Activated naive CD4-positive, alpha-beta T cell treated with anti-CD3 and anti-CD28 coated beads, Interleukin-2, amount 10 ng/mL, durations not matched to agents 7 days and 5 days (primary cell): Measurements from ENCODE around the gene INPP5D.

Experiments
- CTCF ChIA-PET: fragments of 350-600 bp; sonication (Branson Sonifier 250); formaldehyde crosslinking; loops from one replicate; lab custom pipeline; 2021; ENCODE audit warnings: antibody characterized with exemption; lab: Charles Lee
- DNase-seq: peaks from one replicate; pipeline ENCODE4 v3.0.0-alpha.2; 2020
- H3K27ac Mint-ChIP-seq: one replicate; pipeline ENCODE4 v1.8.0; 2021; ENCODE audit warnings: mild to moderate bottlenecking, moderate library complexity, mixed read lengths
- H3K27me3 Mint-ChIP-seq: one replicate; pipeline ENCODE4 v1.8.0; 2021; ENCODE audit warnings: mild to moderate bottlenecking, mixed read lengths
- H3K36me3 Mint-ChIP-seq: one replicate; pipeline ENCODE4 v1.8.0; 2021; ENCODE audit warnings: mixed read lengths
- H3K4me1 Mint-ChIP-seq: one replicate; pipeline ENCODE4 v1.8.0; 2021; ENCODE audit warnings: mixed read lengths
- H3K4me3 Mint-ChIP-seq: one replicate; pipeline ENCODE4 v1.8.0; 2021; ENCODE audit warnings: mild to moderate bottlenecking, moderate library complexity, mixed read lengths
- H3K9me3 Mint-ChIP-seq: one replicate; pipeline ENCODE4 v1.8.0; 2021; ENCODE audit warnings: mixed read lengths

INPP5D gene

GRCh38 chr2:233223059-233223894 lies 163.1 kb downstream of the INPP5D start:
- Mint-ChIP-seq H3K4me3 (no peak overlapping the region), H3K27ac (no peak overlapping the region), H3K4me1 (no peaks in the 10 kb centered on the region), H3K27me3 (peaks cover 14% of the 10 kb centered on the region), H3K9me3 (no peaks in the 10 kb centered on the region), H3K36me3 (no peaks in the 10 kb centered on the region)
- CTCF ChIA-PET: no interaction called here
- DNase-seq: no peak

- H3K36me3 Mint-ChIP-seq: no peaks in the 10 kb centered on the region
- no peak overlapping the region for H3K4me3 Mint-ChIP-seq
- peaks cover 14% of the 10 kb centered on the region for H3K27me3 Mint-ChIP-seq
- no peaks in the 10 kb centered on the region for H3K9me3 Mint-ChIP-seq
- CTCF ChIA-PET: no interaction called here
- peaks cover 6% of the 10 kb centered on the region for H3K4me1 Mint-ChIP-seq
- no peak for DNase-seq
- no peak overlapping the region for H3K27ac Mint-ChIP-seq
Measured at GRCh38 chr2:233225230-233226068, 165.3 kb downstream of the INPP5D start.

- no peaks in the 10 kb centered on the region for H3K9me3 Mint-ChIP-seq
- no peak overlapping the region for H3K4me3 Mint-ChIP-seq
- H3K4me1 Mint-ChIP-seq: peaks cover 18% of the 10 kb centered on the region
- CTCF ChIA-PET: no interaction called here
- peaks cover 14% of the 10 kb centered on the region for H3K27me3 Mint-ChIP-seq
- no peaks in the 10 kb centered on the region for H3K36me3 Mint-ChIP-seq
- no peak for DNase-seq
- no peak overlapping the region for H3K27ac Mint-ChIP-seq
Measured at GRCh38 chr2:233226511-233227031, 166.4 kb downstream of the INPP5D start.

GRCh38 chr2:233227346-233227978 lies 167.3 kb downstream of the INPP5D start:
- H3K27me3 Mint-ChIP-seq: peaks cover 14% of the 10 kb centered on the region
- H3K4me1 Mint-ChIP-seq: peaks cover 24% of the 10 kb centered on the region
- H3K36me3 Mint-ChIP-seq: no peaks in the 10 kb centered on the region
- no peak for DNase-seq
- no peaks in the 10 kb centered on the region for H3K9me3 Mint-ChIP-seq
- H3K4me3 Mint-ChIP-seq: no peak overlapping the region
- CTCF ChIA-PET: interaction anchor here (0.6 kb wide), 1 partner anchor 23 kb away, joined by 3 read pairs; no protein-coding TSS in a partner anchor
- no peak overlapping the region for H3K27ac Mint-ChIP-seq

- H3K27ac Mint-ChIP-seq: no peak overlapping the region
- CTCF ChIA-PET: interaction anchor here (1.4 kb wide), 1 partner anchor 174 kb away, joined by 4 read pairs; no protein-coding TSS in a partner anchor
Measured at GRCh38 chr2:233228376-233228775, 168.2 kb downstream of the INPP5D start.

GRCh38 chr2:233233618-233234230 lies 173.6 kb downstream of the INPP5D start:
- peaks cover 11% of the 10 kb centered on the region for H3K36me3 Mint-ChIP-seq
- H3K27ac Mint-ChIP-seq: peak overlapping the region; percentile 86
- H3K4me1 Mint-ChIP-seq: peaks cover 63% of the 10 kb centered on the region
- H3K27me3 Mint-ChIP-seq: no peaks in the 10 kb centered on the region
- DNase-seq: no peak
- H3K9me3 Mint-ChIP-seq: peaks cover 6% of the 10 kb centered on the region
- no peak overlapping the region for H3K4me3 Mint-ChIP-seq
- CTCF ChIA-PET: interaction anchor here (0.6 to 2.0 kb wide), 2 partner anchors 17 to 160 kb away, joined by 3 to 9 read pairs; no protein-coding TSS in a partner anchor

More at GRCh38 chr2:233228376-233228775, 168.2 kb downstream of the INPP5D start:
- Mint-ChIP-seq H3K27me3 (peaks cover 14% of the 10 kb centered on the region), H3K36me3 (no peaks in the 10 kb centered on the region), H3K4me3 (no peak overlapping the region), H3K9me3 (no peaks in the 10 kb centered on the region), H3K4me1 (peaks cover 29% of the 10 kb centered on the region)
- DNase-seq: no peak

- Mint-ChIP-seq H3K4me3 (no peak overlapping the region), H3K4me1 (peaks cover 68% of the 10 kb centered on the region), H3K27me3 (no peaks in the 10 kb centered on the region), H3K27ac (peak overlapping the region; percentile 86), H3K9me3 (peaks cover 11% of the 10 kb centered on the region), H3K36me3 (peaks cover 17% of the 10 kb centered on the region)
- CTCF ChIA-PET: interaction anchor here (0.6 to 2.0 kb wide), 4 partner anchors 12 to 161 kb away, joined by 3 to 9 read pairs (median 4); no protein-coding TSS in a partner anchor
- peak; percentile 35 for DNase-seq
Measured at GRCh38 chr2:233234264-233234663, 174.1 kb downstream of the INPP5D start.

GRCh38 chr2:233234996-233235395 lies 174.9 kb downstream of the INPP5D start:
- Mint-ChIP-seq H3K27me3 (no peaks in the 10 kb centered on the region), H3K9me3 (peaks cover 15% of the 10 kb centered on the region), H3K27ac (peak overlapping the region; percentile 39), H3K36me3 (peaks cover 18% of the 10 kb centered on the region), H3K4me3 (no peak overlapping the region), H3K4me1 (peaks cover 74% of the 10 kb centered on the region)
- CTCF ChIA-PET: interaction anchor here (0.6 to 2.0 kb wide), 5 partner anchors 11 to 181 kb away, joined by 3 to 9 read pairs (median 4); no protein-coding TSS in a partner anchor
- no peak for DNase-seq

- DNase-seq: no peak
Measured at GRCh38 chr2:233235977-233236376, 175.8 kb downstream of the INPP5D start.

GRCh38 chr2:233236820-233237589 lies 176.9 kb downstream of the INPP5D start:
- CTCF ChIA-PET: interaction anchor here (1.1 to 1.8 kb wide), 2 partner anchors 14 to 183 kb away, joined by 3 to 5 read pairs; partner anchors contain the start of gene ATG16L1
- Mint-ChIP-seq H3K4me1 (peaks cover 72% of the 10 kb centered on the region), H3K9me3 (peaks cover 15% of the 10 kb centered on the region), H3K27me3 (no peaks in the 10 kb centered on the region), H3K4me3 (no peak overlapping the region), H3K36me3 (peaks cover 21% of the 10 kb centered on the region), H3K27ac (no peak overlapping the region)
- DNase-seq: no peak

More at GRCh38 chr2:233235977-233236376, 175.8 kb downstream of the INPP5D start:
- Mint-ChIP-seq H3K27me3 (no peaks in the 10 kb centered on the region), H3K4me3 (no peak overlapping the region), H3K9me3 (peaks cover 15% of the 10 kb centered on the region), H3K27ac (no peak overlapping the region), H3K36me3 (peaks cover 21% of the 10 kb centered on the region), H3K4me1 (peaks cover 72% of the 10 kb centered on the region)
- CTCF ChIA-PET: interaction anchor here (1.8 to 2.0 kb wide), 2 partner anchors 15 to 182 kb away, joined by 5 to 9 read pairs; no protein-coding TSS in a partner anchor

GRCh38 chr2:233240897-233241296 lies 180.8 kb downstream of the INPP5D start:
- peak; percentile 56 for DNase-seq
- H3K27me3 Mint-ChIP-seq: no peaks in the 10 kb centered on the region
- peaks cover 73% of the 10 kb centered on the region for H3K4me1 Mint-ChIP-seq
- peak overlapping the region; percentile 86 for H3K27ac Mint-ChIP-seq
- H3K9me3 Mint-ChIP-seq: peaks cover 15% of the 10 kb centered on the region
- CTCF ChIA-PET: no interaction called here
- H3K36me3 Mint-ChIP-seq: peaks cover 22% of the 10 kb centered on the region
- H3K4me3 Mint-ChIP-seq: peak overlapping the region; percentile 42

- Mint-ChIP-seq H3K4me1 (peaks cover 76% of the 10 kb centered on the region), H3K9me3 (peaks cover 15% of the 10 kb centered on the region), H3K4me3 (no peak overlapping the region), H3K36me3 (peaks cover 21% of the 10 kb centered on the region), H3K27ac (peak overlapping the region; percentile 62), H3K27me3 (no peaks in the 10 kb centered on the region)
- no peak for DNase-seq
- CTCF ChIA-PET: interaction anchor here (1.2 kb wide), 1 partner anchor 9 kb away, joined by 5 read pairs; the partner anchor contains the start of gene ATG16L1
Measured at GRCh38 chr2:233241803-233242202, 181.7 kb downstream of the INPP5D start.
